DND-41 (cell line): ENCODE measurements around the gene VPS37C.

Experiments used
- EZH2 ChIP-seq: IDR thresholded peaks from 3 replicates; pipeline ENCODE4 v1.6.1; 2012; ENCODE audit warnings: borderline replicate concordance, low read depth, mild to moderate bottlenecking, moderate library complexity, low read length, inconsistent platforms; ENCODE audit not compliant: severe bottlenecking
- TF ChIP-seq, protein P1 (sequence below): IDR thresholded peaks from 2 replicates; pipeline ENCODE4 v1.5.1; 2012; ENCODE audit warnings: borderline replicate concordance, low read length, moderate library complexity, mild to moderate bottlenecking; ENCODE audit not compliant: poor library complexity, severe bottlenecking; ENCODE audit errors: extremely low read depth

DNA sequence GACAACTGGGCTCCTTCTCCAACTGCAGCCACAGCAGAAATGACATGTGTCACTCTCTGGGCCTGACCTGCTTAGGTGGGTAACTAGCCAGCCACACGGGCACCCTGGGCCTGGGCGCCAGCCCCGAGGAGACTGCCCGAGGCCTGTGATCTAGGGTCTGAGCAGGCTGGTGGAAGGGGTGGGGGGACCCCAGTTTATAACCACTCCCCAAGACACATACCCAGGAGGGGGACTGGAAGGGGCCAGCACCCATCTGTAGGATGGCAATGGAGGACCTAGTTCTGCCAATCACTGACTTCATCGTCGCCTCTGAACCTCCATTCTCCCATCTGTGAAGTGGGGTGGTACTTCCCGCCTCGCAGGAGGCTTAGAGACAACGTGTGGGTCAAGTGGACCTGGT, 42.8 kb downstream of the VPS37C start:
- TF ChIP-seq, protein P1, sequence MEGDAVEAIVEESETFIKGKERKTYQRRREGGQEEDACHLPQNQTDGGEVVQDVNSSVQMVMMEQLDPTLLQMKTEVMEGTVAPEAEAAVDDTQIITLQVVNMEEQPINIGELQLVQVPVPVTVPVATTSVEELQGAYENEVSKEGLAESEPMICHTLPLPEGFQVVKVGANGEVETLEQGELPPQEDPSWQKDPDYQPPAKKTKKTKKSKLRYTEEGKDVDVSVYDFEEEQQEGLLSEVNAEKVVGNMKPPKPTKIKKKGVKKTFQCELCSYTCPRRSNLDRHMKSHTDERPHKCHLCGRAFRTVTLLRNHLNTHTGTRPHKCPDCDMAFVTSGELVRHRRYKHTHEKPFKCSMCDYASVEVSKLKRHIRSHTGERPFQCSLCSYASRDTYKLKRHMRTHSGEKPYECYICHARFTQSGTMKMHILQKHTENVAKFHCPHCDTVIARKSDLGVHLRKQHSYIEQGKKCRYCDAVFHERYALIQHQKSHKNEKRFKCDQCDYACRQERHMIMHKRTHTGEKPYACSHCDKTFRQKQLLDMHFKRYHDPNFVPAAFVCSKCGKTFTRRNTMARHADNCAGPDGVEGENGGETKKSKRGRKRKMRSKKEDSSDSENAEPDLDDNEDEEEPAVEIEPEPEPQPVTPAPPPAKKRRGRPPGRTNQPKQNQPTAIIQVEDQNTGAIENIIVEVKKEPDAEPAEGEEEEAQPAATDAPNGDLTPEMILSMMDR = no peak
- no peak for TF ChIP-seq EZH2
